ENCODE data around the gene LRRFIP1.

Gene LRRFIP1

GRCh38 chr2:237639052-237639835 lies 11.9 kb downstream of the LRRFIP1 start:
- TF ChIP-seq, protein P1, sequence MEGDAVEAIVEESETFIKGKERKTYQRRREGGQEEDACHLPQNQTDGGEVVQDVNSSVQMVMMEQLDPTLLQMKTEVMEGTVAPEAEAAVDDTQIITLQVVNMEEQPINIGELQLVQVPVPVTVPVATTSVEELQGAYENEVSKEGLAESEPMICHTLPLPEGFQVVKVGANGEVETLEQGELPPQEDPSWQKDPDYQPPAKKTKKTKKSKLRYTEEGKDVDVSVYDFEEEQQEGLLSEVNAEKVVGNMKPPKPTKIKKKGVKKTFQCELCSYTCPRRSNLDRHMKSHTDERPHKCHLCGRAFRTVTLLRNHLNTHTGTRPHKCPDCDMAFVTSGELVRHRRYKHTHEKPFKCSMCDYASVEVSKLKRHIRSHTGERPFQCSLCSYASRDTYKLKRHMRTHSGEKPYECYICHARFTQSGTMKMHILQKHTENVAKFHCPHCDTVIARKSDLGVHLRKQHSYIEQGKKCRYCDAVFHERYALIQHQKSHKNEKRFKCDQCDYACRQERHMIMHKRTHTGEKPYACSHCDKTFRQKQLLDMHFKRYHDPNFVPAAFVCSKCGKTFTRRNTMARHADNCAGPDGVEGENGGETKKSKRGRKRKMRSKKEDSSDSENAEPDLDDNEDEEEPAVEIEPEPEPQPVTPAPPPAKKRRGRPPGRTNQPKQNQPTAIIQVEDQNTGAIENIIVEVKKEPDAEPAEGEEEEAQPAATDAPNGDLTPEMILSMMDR (IDR thresholded peaks at IDR 0.05; ENCODE audit: low read depth, low read length), result no peak
- TF ChIP-seq EZH2phosphoT487 (IDR thresholded peaks at IDR 0.05; ENCODE audit: low read depth), result no peak
- peaks cover 19% of the 10 kb centered on the region for H3K27me3 ChIP-seq (ENCODE audit: low read depth, low read length)
- H3K79me2 ChIP-seq (ENCODE audit: low read length), result no peaks in the 10 kb centered on the region
- no peak overlapping the region for H3K4me2 ChIP-seq (ENCODE audit: low read length)
- H3K27ac ChIP-seq (ENCODE audit: low read length), result no peak overlapping the region
- no peaks in the 10 kb centered on the region for H3K36me3 ChIP-seq (replicated peaks; ENCODE audit: low read depth, low read length)
- no peak overlapping the region for H3K4me3 ChIP-seq (ENCODE audit: low read length)
- H3K9ac ChIP-seq (ENCODE audit: low read length), result no peak overlapping the region
- no peaks in the 10 kb centered on the region for H4K20me1 ChIP-seq (ENCODE audit: insufficient read depth, low read length)
- no peaks in the 10 kb centered on the region for H3K4me1 ChIP-seq (ENCODE audit: low read length)
- H2AFZ ChIP-seq (ENCODE audit: low read depth, low read length), result no peak overlapping the region
- no peaks in the 10 kb centered on the region for H3K9me3 ChIP-seq (ENCODE audit: insufficient read depth, low read length)

- Histone ChIP-seq H2AFZ (ENCODE audit: low read depth, low read length) (no peak overlapping the region), H3K79me2 (ENCODE audit: low read length) (no peaks in the 10 kb centered on the region), H3K9me3 (ENCODE audit: insufficient read depth, low read length) (no peaks in the 10 kb centered on the region)
Observed at GRCh38 chr2:237639836-237640220, 12.4 kb downstream of the LRRFIP1 start.

GRCh38 chr2:237640493-237640998 lies 13.2 kb downstream of the LRRFIP1 start:
- Histone ChIP-seq H3K79me2 (ENCODE audit: low read length) (no peaks in the 10 kb centered on the region), H3K4me1 (ENCODE audit: low read length) (no peaks in the 10 kb centered on the region), H3K9ac (ENCODE audit: low read length) (no peak overlapping the region), H3K4me2 (ENCODE audit: low read length) (no peak overlapping the region), H3K27me3 (ENCODE audit: low read depth, low read length) (peaks cover 11% of the 10 kb centered on the region; the same call in 1 of the 2 replicates), H4K20me1 (ENCODE audit: insufficient read depth, low read length) (no peaks in the 10 kb centered on the region), H3K9me3 (ENCODE audit: insufficient read depth, low read length) (no peaks in the 10 kb centered on the region), H3K36me3 (replicated peaks; ENCODE audit: low read depth, low read length) (no peaks in the 10 kb centered on the region), H3K4me3 (ENCODE audit: low read length) (no peak overlapping the region), H3K27ac (ENCODE audit: low read length) (no peak overlapping the region), H2AFZ (ENCODE audit: low read depth, low read length) (no peak overlapping the region)
- TF ChIP-seq, protein P1 (IDR thresholded peaks at IDR 0.05; ENCODE audit: low read depth, low read length), result no peak
- TF ChIP-seq EZH2phosphoT487 (IDR thresholded peaks at IDR 0.05; ENCODE audit: low read depth), result no peak

More at GRCh38 chr2:237639836-237640220, 12.4 kb downstream of the LRRFIP1 start:
- H3K9ac ChIP-seq (ENCODE audit: low read length), result no peak overlapping the region
- no peak for TF ChIP-seq EZH2phosphoT487 (IDR thresholded peaks at IDR 0.05; ENCODE audit: low read depth)
- TF ChIP-seq, protein P1 (IDR thresholded peaks at IDR 0.05; ENCODE audit: low read depth, low read length), result no peak
- H3K4me1 ChIP-seq (ENCODE audit: low read length), result no peaks in the 10 kb centered on the region
- peaks cover 14% of the 10 kb centered on the region for H3K27me3 ChIP-seq (ENCODE audit: low read depth, low read length)
- H3K4me2 ChIP-seq (ENCODE audit: low read length), result no peak overlapping the region
- no peaks in the 10 kb centered on the region for H4K20me1 ChIP-seq (ENCODE audit: insufficient read depth, low read length)
- H3K4me3 ChIP-seq (ENCODE audit: low read length), result no peak overlapping the region
- H3K27ac ChIP-seq (ENCODE audit: low read length), result no peak overlapping the region
- H3K36me3 ChIP-seq (replicated peaks; ENCODE audit: low read depth, low read length), result no peaks in the 10 kb centered on the region

GRCh38 chr2:237642038-237642734 lies 14.8 kb downstream of the LRRFIP1 start:
- Histone ChIP-seq H3K36me3 (replicated peaks; ENCODE audit: low read depth, low read length) (no peaks in the 10 kb centered on the region), H3K4me3 (ENCODE audit: low read length) (no peak overlapping the region), H2AFZ (ENCODE audit: low read depth, low read length) (no peak overlapping the region), H3K4me2 (ENCODE audit: low read length) (no peak overlapping the region), H4K20me1 (ENCODE audit: insufficient read depth, low read length) (no peaks in the 10 kb centered on the region), H3K4me1 (ENCODE audit: low read length) (no peaks in the 10 kb centered on the region), H3K9me3 (ENCODE audit: insufficient read depth, low read length) (no peaks in the 10 kb centered on the region), H3K9ac (ENCODE audit: low read length) (no peak overlapping the region), H3K27ac (ENCODE audit: low read length) (no peak overlapping the region), H3K27me3 (ENCODE audit: low read depth, low read length) (peaks cover 6% of the 10 kb centered on the region; the same call in 1 of the 2 replicates), H3K79me2 (ENCODE audit: low read length) (no peaks in the 10 kb centered on the region)
- TF ChIP-seq EZH2phosphoT487 (IDR thresholded peaks at IDR 0.05; ENCODE audit: low read depth), result no peak
- TF ChIP-seq, protein P1 (IDR thresholded peaks at IDR 0.05; ENCODE audit: low read depth, low read length), result no peak
